ELF-1 (cell line): ENCODE measurements around the gene CPEB2.

Experiments used
- DNase-seq: peaks from one replicate; pipeline ENCODE4 v3.0.0-alpha.2; 2016; ENCODE audit warnings: low read depth, low spot score

Gene CPEB2

DNA sequence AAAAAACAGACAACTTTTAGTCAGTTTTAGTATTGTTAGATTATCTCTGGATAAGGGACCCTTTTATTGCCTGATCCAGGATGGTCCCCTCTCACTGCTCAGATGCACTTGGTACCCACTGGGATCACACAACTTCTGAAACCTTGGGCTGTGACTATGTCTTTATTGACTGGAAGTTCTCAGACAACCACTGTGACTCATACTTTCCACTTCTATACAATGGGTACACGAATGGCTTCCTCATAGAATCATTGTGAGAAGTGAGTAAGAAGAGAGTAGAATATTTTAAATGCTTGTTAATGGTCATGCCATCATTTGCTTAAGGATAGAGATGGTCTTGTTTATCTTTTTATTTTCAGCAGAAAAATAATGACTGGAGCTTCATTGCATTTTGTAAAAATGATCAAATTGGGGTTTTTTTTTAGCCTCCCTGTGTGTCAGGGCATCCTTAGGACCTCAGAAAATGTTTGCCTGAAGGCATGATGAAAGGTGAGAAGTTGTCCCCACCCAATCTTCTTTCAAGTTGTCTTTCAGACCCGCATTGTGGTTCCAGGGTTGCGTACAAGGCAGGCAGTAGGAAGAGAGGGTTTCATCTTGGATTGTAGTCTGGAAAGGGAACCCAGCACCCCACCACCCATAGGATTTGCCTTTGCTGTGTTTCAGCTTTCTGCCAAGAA, 115.1 kb downstream of the CPEB2 start:
- no peak for DNase-seq

DNA sequence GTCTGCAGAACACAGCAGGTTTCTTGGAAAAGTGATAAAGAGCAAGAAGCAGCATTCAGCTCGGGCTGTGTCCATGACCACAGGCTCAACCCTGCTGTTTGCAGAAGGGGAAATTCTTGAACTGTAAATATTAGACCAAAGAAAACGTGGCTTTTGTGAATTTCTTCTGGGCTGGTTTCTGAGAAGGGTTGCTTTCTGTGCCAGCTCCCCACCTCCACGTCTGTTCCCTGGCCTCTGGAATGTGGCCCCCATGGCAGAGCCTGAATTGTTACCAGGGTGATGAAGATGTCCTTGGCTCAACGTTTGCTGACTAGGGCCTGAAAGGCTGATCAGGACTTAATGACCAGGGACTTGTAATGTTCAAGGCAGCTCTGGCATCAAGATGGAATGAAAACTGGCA, 116.0 kb downstream of the CPEB2 start:
- DNase-seq = no peak
